ENCODE measurements around the gene ARSB. TPM values are rescaled to one million over a fixed set of nuclear protein-coding genes. Genes with fewer than 3 reads are reported as not detected.
"Not testable (repeated sequence)": the region's sequence is repeated elsewhere in the genome, so short reads cannot be mapped to it uniquely, and the experiment has no call there.

The ARSB gene
- total and polyA plus RNA-seq, 2 experiments from 2014 or later: 16.0 to 25.5 TPM

GRCh38 chr5:78763659-78764189 is 221.4 kb downstream of the ARSB start:
- no peak overlapping the region for H3K4me3 ChIP-seq
- H3K36me3 ChIP-seq: no peaks in the 10 kb centered on the region
- no peaks in the 10 kb centered on the region for H3K27me3 ChIP-seq
- no peaks in the 10 kb centered on the region for H3K9me3 ChIP-seq (ENCODE audit: low read depth)
- TF ChIP-seq CTCF (IDR thresholded peaks at IDR 0.05; ENCODE audit: low read depth, low read length): no peak
- H3K4me1 ChIP-seq (ENCODE audit: low read depth): no peaks in the 10 kb centered on the region
- DNase-seq (ENCODE audit: low read depth in 1 of 2, low spot score in 1 of 2): no peak
- H3K27ac ChIP-seq: no peak overlapping the region

- DNase-seq (ENCODE audit: low read depth in 1 of 2, low spot score in 1 of 2); H3K9me3 ChIP-seq (ENCODE audit: low read depth); H3K4me1 ChIP-seq (ENCODE audit: low read depth); H3K27me3 ChIP-seq; H3K36me3 ChIP-seq; H3K4me3 ChIP-seq; H3K27ac ChIP-seq: not testable (repeated sequence)
These were observed 222.4 kb downstream of the ARSB start for GRCh38 chr5:78762743-78763142.

GRCh38 chr5:78761840-78762239 is 223.3 kb downstream of the ARSB start:
- Histone ChIP-seq H3K9me3 (ENCODE audit: low read depth) (no peaks in the 10 kb centered on the region), H3K4me1 (ENCODE audit: low read depth) (no peaks in the 10 kb centered on the region), H3K27me3 (no peaks in the 10 kb centered on the region), H3K36me3 (no peaks in the 10 kb centered on the region), H3K27ac (no peak overlapping the region), H3K4me3 (no peak overlapping the region)
- no peak for TF ChIP-seq CTCF (IDR thresholded peaks at IDR 0.05; ENCODE audit: low read depth, low read length)
- DNase-seq (ENCODE audit: low read depth in 1 of 2, low spot score in 1 of 2): no peak

GRCh38 chr5:78760770-78761169 is 224.3 kb downstream of the ARSB start:
- no peak overlapping the region for H3K4me3 ChIP-seq
- no peaks in the 10 kb centered on the region for H3K36me3 ChIP-seq
- no peaks in the 10 kb centered on the region for H3K4me1 ChIP-seq (ENCODE audit: low read depth)
- DNase-seq (ENCODE audit: low read depth in 1 of 2, low spot score in 1 of 2): no peak
- H3K27me3 ChIP-seq: no peaks in the 10 kb centered on the region
- no peak overlapping the region for H3K27ac ChIP-seq
- no peaks in the 10 kb centered on the region for H3K9me3 ChIP-seq (ENCODE audit: low read depth)
- no peak for TF ChIP-seq CTCF (IDR thresholded peaks at IDR 0.05; ENCODE audit: low read depth, low read length)

- TF ChIP-seq CTCF (IDR thresholded peaks at IDR 0.05; ENCODE audit: low read depth, low read length): no peak
- no peak overlapping the region for H3K4me3 ChIP-seq
- DNase-seq (ENCODE audit: low read depth in 1 of 2, low spot score in 1 of 2): no peak
- H3K36me3 ChIP-seq: no peaks in the 10 kb centered on the region
- no peak overlapping the region for H3K27ac ChIP-seq
- H3K4me1 ChIP-seq (ENCODE audit: low read depth): no peaks in the 10 kb centered on the region
- no peaks in the 10 kb centered on the region for H3K27me3 ChIP-seq
- no peaks in the 10 kb centered on the region for H3K9me3 ChIP-seq (ENCODE audit: low read depth)
These were observed 224.7 kb downstream of the ARSB start for GRCh38 chr5:78760366-78760765.

GRCh38 chr5:78758169-78758839 is 226.8 kb downstream of the ARSB start:
- no peak for DNase-seq (ENCODE audit: low read depth in 1 of 2, low spot score in 1 of 2)
- TF ChIP-seq CTCF (IDR thresholded peaks at IDR 0.05; ENCODE audit: low read depth, low read length): no peak
- no peak overlapping the region for H3K27ac ChIP-seq
- H3K27me3 ChIP-seq: no peaks in the 10 kb centered on the region
- no peaks in the 10 kb centered on the region for H3K36me3 ChIP-seq
- H3K4me1 ChIP-seq (ENCODE audit: low read depth): no peaks in the 10 kb centered on the region
- H3K9me3 ChIP-seq (ENCODE audit: low read depth): no peaks in the 10 kb centered on the region
- H3K4me3 ChIP-seq: no peak overlapping the region
